Naive thymus-derived CD4-positive, alpha-beta T cell (primary cell): ENCODE measurements around the gene DOCK9. TPM values are rescaled to one million over a fixed set of nuclear protein-coding genes. Genes with fewer than 3 reads are reported as not detected.

ENCODE experiments used
- ATAC-seq: fragments of 150-1000 bp; cut with Tn5 transposase; 2 replicates; pipeline ENCODE4 v1.10.0; 2021; ENCODE audit warnings: mild to moderate bottlenecking, moderate library complexity
- CTCF ChIA-PET: fragments of 350-600 bp; sonication (Branson Sonifier 250); formaldehyde crosslinking; loops from one replicate; lab custom pipeline; 2021; ENCODE audit warnings: antibody characterized with exemption; lab: Charles Lee
- POLR2A ChIA-PET: fragments of 350-600 bp; sonication (Branson Sonifier 250); formaldehyde crosslinking; loops from one replicate; lab custom pipeline; 2021; ENCODE audit warnings: antibody characterized with exemption, inconsistent platforms; lab: Charles Lee
- DNase-seq, 9 donors: peaks; one replicate each; pipeline versions ENCODE4 v3.0.0 to v3.0.0-alpha.2; 2020 to 2022; ENCODE audit warnings: mixed read lengths in 1 of 9
- H3K27ac ChIP-seq: one replicate; pipeline ENCODE4 v1.7.0; 2013; ENCODE audit warnings: mild to moderate bottlenecking, low read depth, low read length, moderate library complexity
- H3K27me3 ChIP-seq, 2 donors: one replicate each; pipeline ENCODE4 v1.7.0; 2013; ENCODE audit warnings: low read length in 2 of 2, mild to moderate bottlenecking in 2 of 2, moderate library complexity in 2 of 2; ENCODE audit not compliant: control insufficient read depth in 2 of 2, insufficient read depth in 2 of 2
- H3K36me3 ChIP-seq, 3 experiments: 1 replicate in 2 of 3; 2 replicates in 1 of 3; pipeline ENCODE4 v1.7.0; 2013; ENCODE audit warnings: low read length in 3 of 3, mild to moderate bottlenecking in 3 of 3, moderate library complexity in 1 of 3; ENCODE audit not compliant: insufficient read depth in 3 of 3, control insufficient read depth in 2 of 3
- H3K4me1 ChIP-seq, 2 donors: one replicate each; pipeline ENCODE4 v1.7.0; 2013; ENCODE audit warnings: low read length in 2 of 2, mild to moderate bottlenecking in 2 of 2, moderate library complexity in 1 of 2; ENCODE audit not compliant: control insufficient read depth in 2 of 2, insufficient read depth in 2 of 2
- H3K4me3 ChIP-seq: 2 replicates; pipeline ENCODE4 v1.7.0; 2013; ENCODE audit warnings: mild to moderate bottlenecking, low read length
- H3K9me3 ChIP-seq, 3 experiments: 1 replicate in 2 of 3; 2 replicates in 1 of 3; pipeline ENCODE4 v1.7.0; 2013; ENCODE audit warnings: low read length in 3 of 3; ENCODE audit not compliant: control insufficient read depth in 2 of 3
- H3K27ac Mint-ChIP-seq, 9 donors: one replicate each; pipeline ENCODE4 v1.8.0; 2020 to 2022; ENCODE audit warnings: mixed read lengths in 9 of 9, mild to moderate bottlenecking in 8 of 9, moderate library complexity in 5 of 9, inconsistent platforms in 2 of 9
- H3K27me3 Mint-ChIP-seq, 5 donors: one replicate each; pipeline ENCODE4 v1.8.0; 2021 to 2022; ENCODE audit warnings: mixed read lengths in 5 of 5, mild to moderate bottlenecking in 1 of 5
- H3K36me3 Mint-ChIP-seq, 5 donors: one replicate each; pipeline ENCODE4 v1.8.0; 2020 to 2022; ENCODE audit warnings: mixed read lengths in 5 of 5, mild to moderate bottlenecking in 3 of 5, inconsistent platforms in 1 of 5
- H3K4me1 Mint-ChIP-seq, 7 donors: one replicate each; pipeline ENCODE4 v1.8.0; 2020 to 2022; ENCODE audit warnings: mixed read lengths in 7 of 7, mild to moderate bottlenecking in 3 of 7, inconsistent platforms in 1 of 7
- H3K4me3 Mint-ChIP-seq, 10 donors: one replicate each; pipeline ENCODE4 v1.8.0; 2020 to 2022; ENCODE audit warnings: mild to moderate bottlenecking in 10 of 10, mixed read lengths in 10 of 10, moderate library complexity in 6 of 10, inconsistent platforms in 2 of 10
- H3K9me3 Mint-ChIP-seq, 11 donors: one replicate each; pipeline ENCODE4 v1.8.0; 2020 to 2022; ENCODE audit warnings: mixed read lengths in 11 of 11, mild to moderate bottlenecking in 4 of 11, inconsistent platforms in 1 of 11, moderate library complexity in 1 of 11
- intact Hi-C, 2 donors: fragments of 100-400 bp; cut with micrococcal nuclease; formaldehyde crosslinking; loops; one replicate each; pipeline ENCODE4 v1.15.1; 2023
- polyA plus RNA-seq, 2 donors: library from polyadenylated mRNA; unstranded; fragments of 300-500 nt; fragmentation: Illumina TruSeq; gene quantifications; one replicate each; pipeline ENCODE4 v1.2.3, GENCODE V29; 2021
- total RNA-seq, 6 experiments: library from RNA in 5 of 6; stranded (reverse) in 5 of 6; gene quantifications; 1 replicate in 5 of 6; 2 replicates in 1 of 6; pipeline ENCODE4 v1.2.3 and lab custom pipeline; 2021 to 2026

Gene DOCK9
- total and polyA plus RNA-seq, 7 experiments from 2014 or later = 22.2 to 214 (median 122) TPM

- ChIA-PET CTCF (no interaction called here), POLR2A (no interaction called here)
- no peaks in the 10 kb centered on the region for H3K4me1 ChIP-seq
- no peak overlapping the region for H3K4me3 Mint-ChIP-seq
- intact Hi-C loops = no loop called here
- H3K9me3 ChIP-seq = no peaks in the 10 kb centered on the region
- ATAC-seq (no peak), DNase-seq (no peak)
- H3K27me3 Mint-ChIP-seq = no peaks in the 10 kb centered on the region
- H3K36me3 ChIP-seq = peaks cover 0 to 58% (median 15%) of the 10 kb centered on the region in 3 experiments
- H3K27ac Mint-ChIP-seq = no peak overlapping the region
- H3K27me3 ChIP-seq = no peaks in the 10 kb centered on the region
- H3K36me3 Mint-ChIP-seq = peaks cover 16 to 51% (median 30%) of the 10 kb centered on the region in 5 donors
- no peak overlapping the region for H3K27ac ChIP-seq
- H3K9me3 Mint-ChIP-seq = peaks cover 0 to 2% (median 0%) of the 10 kb centered on the region in 11 donors
- no peak overlapping the region for H3K4me3 ChIP-seq
- H3K4me1 Mint-ChIP-seq = peaks cover 0 to 4% (median 0%) of the 10 kb centered on the region in 7 donors
Observed at GRCh38 chr13:98809345-98809777, 168.5 kb downstream of the DOCK9 start.

GRCh38 chr13:98807774-98808173 is 170.1 kb downstream of the DOCK9 start:
- CTCF ChIA-PET = no interaction called here
- H3K4me3 Mint-ChIP-seq = no peak overlapping the region
- H3K4me1 Mint-ChIP-seq = peaks cover 0 to 4% (median 0%) of the 10 kb centered on the region in 7 donors
- intact Hi-C loops = no loop called here
- DNase-seq (no peak), ATAC-seq (no peak)
- Histone ChIP-seq H3K27me3 (no peaks in the 10 kb centered on the region), H3K4me3 (no peak overlapping the region), H3K27ac (no peak overlapping the region), H3K36me3 (peaks cover 0 to 74% (median 28%) of the 10 kb centered on the region in 3 experiments), H3K4me1 (no peaks in the 10 kb centered on the region), H3K9me3 (no peaks in the 10 kb centered on the region)
- no peaks in the 10 kb centered on the region for H3K27me3 Mint-ChIP-seq
- peak overlapping the region in 2 of 9 donors; percentile 17 for H3K27ac Mint-ChIP-seq
- POLR2A ChIA-PET = no interaction called here
- H3K9me3 Mint-ChIP-seq = peaks cover 0 to 2% (median 0%) of the 10 kb centered on the region in 11 donors
- H3K36me3 Mint-ChIP-seq = peaks cover 18 to 60% (median 33%) of the 10 kb centered on the region in 5 donors

- ATAC-seq (no peak), DNase-seq (no peak)
- Mint-ChIP-seq H3K27me3 (no peaks in the 10 kb centered on the region), H3K4me3 (no peak overlapping the region), H3K9me3 (no peaks in the 10 kb centered on the region), H3K4me1 (no peaks in the 10 kb centered on the region), H3K36me3 (peaks cover 9 to 72% (median 32%) of the 10 kb centered on the region in 5 donors), H3K27ac (peak overlapping the region in 1 of 9 donors; percentile 8)
- intact Hi-C loops = no loop called here
- ChIA-PET CTCF (no interaction called here), POLR2A (interaction anchor here (0.7 kb wide), 1 partner anchor 25 kb away, joined by 3 read pairs; no protein-coding TSS in a partner anchor)
- Histone ChIP-seq H3K36me3 (peaks cover 3 to 81% (median 34%) of the 10 kb centered on the region in 3 experiments), H3K4me1 (no peaks in the 10 kb centered on the region), H3K27me3 (no peaks in the 10 kb centered on the region), H3K9me3 (no peaks in the 10 kb centered on the region), H3K4me3 (no peak overlapping the region), H3K27ac (no peak overlapping the region)
Observed at GRCh38 chr13:98804336-98804855, 173.5 kb downstream of the DOCK9 start.

GRCh38 chr13:98803921-98804320 is 173.9 kb downstream of the DOCK9 start:
- no peaks in the 10 kb centered on the region for H3K4me1 Mint-ChIP-seq
- H3K27ac Mint-ChIP-seq = peak overlapping the region in 2 of 9 donors; percentile 8 to 49
- no peak for ATAC-seq
- H3K4me3 Mint-ChIP-seq = no peak overlapping the region
- intact Hi-C loops = no loop called here
- Histone ChIP-seq H3K4me1 (no peaks in the 10 kb centered on the region), H3K36me3 (peaks cover 4 to 81% (median 33%) of the 10 kb centered on the region in 3 experiments), H3K9me3 (no peaks in the 10 kb centered on the region), H3K27me3 (no peaks in the 10 kb centered on the region), H3K27ac (no peak overlapping the region), H3K4me3 (no peak overlapping the region)
- CTCF ChIA-PET = no interaction called here
- no peaks in the 10 kb centered on the region for H3K9me3 Mint-ChIP-seq
- H3K27me3 Mint-ChIP-seq = no peaks in the 10 kb centered on the region
- POLR2A ChIA-PET = interaction anchor here (0.7 kb wide), 1 partner anchor 26 kb away, joined by 3 read pairs; no protein-coding TSS in a partner anchor
- no peak for DNase-seq
- peaks cover 8 to 72% (median 36%) of the 10 kb centered on the region in 5 donors for H3K36me3 Mint-ChIP-seq

- peaks cover 4 to 82% (median 33%) of the 10 kb centered on the region in 3 experiments for H3K36me3 ChIP-seq
- no peak for ATAC-seq
- peak overlapping the region in 2 of 9 donors; percentile 17 to 26 for H3K27ac Mint-ChIP-seq
- intact Hi-C loops = no loop called here
- no peaks in the 10 kb centered on the region for H3K4me1 Mint-ChIP-seq
- no peaks in the 10 kb centered on the region for H3K9me3 ChIP-seq
- no peaks in the 10 kb centered on the region for H3K9me3 Mint-ChIP-seq
- peaks cover 11 to 74% (median 41%) of the 10 kb centered on the region in 5 donors for H3K36me3 Mint-ChIP-seq
- no peaks in the 10 kb centered on the region for H3K27me3 ChIP-seq
- H3K27ac ChIP-seq = no peak overlapping the region
- H3K4me1 ChIP-seq = no peaks in the 10 kb centered on the region
- no peaks in the 10 kb centered on the region for H3K27me3 Mint-ChIP-seq
- no peak overlapping the region for H3K4me3 ChIP-seq
- ChIA-PET CTCF (no interaction called here), POLR2A (no interaction called here)
- no peak for DNase-seq
- H3K4me3 Mint-ChIP-seq = no peak overlapping the region
Observed at GRCh38 chr13:98803111-98803561, 174.7 kb downstream of the DOCK9 start.

GRCh38 chr13:98802559-98802958 is 175.3 kb downstream of the DOCK9 start:
- Histone ChIP-seq H3K27me3 (no peaks in the 10 kb centered on the region), H3K4me1 (no peaks in the 10 kb centered on the region), H3K9me3 (no peaks in the 10 kb centered on the region), H3K27ac (no peak overlapping the region), H3K36me3 (peaks cover 6 to 82% (median 33%) of the 10 kb centered on the region in 3 experiments), H3K4me3 (no peak overlapping the region)
- intact Hi-C loops = no loop called here
- CTCF ChIA-PET = no interaction called here
- peak overlapping the region in 2 of 9 donors; percentile 26 to 72 for H3K27ac Mint-ChIP-seq
- peaks cover 15 to 74% (median 41%) of the 10 kb centered on the region in 5 donors for H3K36me3 Mint-ChIP-seq
- peaks cover 0 to 4% (median 0%) of the 10 kb centered on the region in 7 donors for H3K4me1 Mint-ChIP-seq
- H3K4me3 Mint-ChIP-seq = no peak overlapping the region
- ATAC-seq (no peak), DNase-seq (no peak)
- H3K9me3 Mint-ChIP-seq = no peaks in the 10 kb centered on the region
- POLR2A ChIA-PET = no interaction called here
- no peaks in the 10 kb centered on the region for H3K27me3 Mint-ChIP-seq
